ENCODE measurements around the gene FOSL1. TPM values are rescaled to one million over a fixed set of nuclear protein-coding genes. Genes with fewer than 3 reads are reported as not detected.
A peak's percentile ranks its signal among the peaks of the same experiment; 100 is the strongest.

FOSL1 gene
- total RNA-seq, 1 donor from 2014 or later = 0.53 TPM

DNA sequence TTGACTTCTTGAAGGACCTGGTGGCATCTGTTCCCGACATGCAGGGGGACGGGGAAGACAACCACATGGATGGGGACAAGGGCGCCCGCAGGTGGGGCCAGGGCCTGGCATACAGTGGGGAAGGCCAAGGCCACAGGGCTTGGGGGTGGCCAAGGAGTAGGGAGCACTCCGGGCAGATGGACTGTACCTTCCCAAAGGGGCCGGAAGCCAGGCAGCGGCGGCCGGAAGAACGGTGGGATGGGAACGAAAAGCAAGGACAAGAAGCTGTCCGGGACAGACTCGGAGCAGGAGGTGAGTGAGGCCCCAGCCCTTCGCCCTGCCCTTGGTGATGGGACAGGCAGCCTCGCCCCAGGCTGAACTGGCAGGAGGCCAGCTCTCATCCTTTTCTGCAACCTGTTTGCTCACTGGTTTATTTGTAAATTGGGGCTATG is 20.2 kb upstream of the FOSL1 start:
- no peak for ATAC-seq
- no peak for DNase-seq (ENCODE audit: low spot score)

DNA sequence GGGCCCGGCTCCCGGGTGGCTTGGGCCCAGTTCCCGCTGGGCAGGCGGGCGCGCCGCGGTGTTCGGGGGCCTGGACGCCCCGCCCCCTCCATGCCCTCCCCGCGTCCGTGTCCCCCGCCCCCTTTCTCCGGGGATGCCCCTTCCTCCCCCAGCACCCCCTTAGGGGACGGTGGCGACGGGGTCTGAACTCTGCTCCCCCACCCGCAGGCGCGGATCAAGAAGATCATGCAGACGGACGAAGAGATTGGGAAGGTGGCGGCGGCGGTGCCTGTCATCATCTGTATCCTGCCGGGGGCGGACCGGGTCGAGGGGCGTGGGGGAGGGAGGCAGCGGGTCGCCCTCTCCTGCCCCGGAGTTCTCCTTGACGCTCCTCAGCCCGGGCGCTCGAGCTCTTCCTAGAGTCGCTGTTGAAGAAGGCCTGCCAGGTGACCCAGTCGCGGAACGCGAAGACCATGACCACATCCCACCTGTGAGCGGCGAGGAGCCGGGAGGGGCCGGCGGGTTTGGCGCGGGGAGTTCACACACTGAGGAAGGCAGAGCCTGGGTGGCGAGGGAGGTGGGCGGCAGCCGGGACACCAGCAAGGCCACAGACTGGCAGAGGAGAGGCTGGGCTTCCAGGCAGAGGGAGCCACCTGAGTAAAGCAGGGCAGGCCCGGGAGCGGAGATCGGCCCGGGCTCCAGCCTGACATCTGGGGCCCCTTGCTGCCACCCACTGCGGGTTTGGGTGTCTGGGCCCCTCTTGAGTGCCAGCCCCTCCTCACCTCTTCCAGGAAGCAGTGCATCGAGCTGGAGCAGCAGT is 19.6 kb upstream of the FOSL1 start:
- DNase-seq (ENCODE audit: low spot score) = peak; percentile 63
- ATAC-seq = peak; percentile 55

GRCh38 chr11:65919141-65919572 is 19.0 kb upstream of the FOSL1 start, which contains the start of gene DRAP1:
Gene DRAP1, plus strand, starts transcription at chr11:65919426. Its CDS starts 76 bp downstream, at chr11:65919502.
- ATAC-seq = peak; percentile 92
- peak; percentile 99 for DNase-seq (ENCODE audit: low spot score)

- no peak for DNase-seq (ENCODE audit: low spot score)
- ATAC-seq = no peak
Observed at GRCh38 chr11:65918211-65919140, 18.3 kb upstream of the FOSL1 start, which contains the start of gene C11orf68. Gene C11orf68, minus strand, starts transcription at chr11:65919062. Its CDS starts 31 bp downstream, at chr11:65919031.

DNA sequence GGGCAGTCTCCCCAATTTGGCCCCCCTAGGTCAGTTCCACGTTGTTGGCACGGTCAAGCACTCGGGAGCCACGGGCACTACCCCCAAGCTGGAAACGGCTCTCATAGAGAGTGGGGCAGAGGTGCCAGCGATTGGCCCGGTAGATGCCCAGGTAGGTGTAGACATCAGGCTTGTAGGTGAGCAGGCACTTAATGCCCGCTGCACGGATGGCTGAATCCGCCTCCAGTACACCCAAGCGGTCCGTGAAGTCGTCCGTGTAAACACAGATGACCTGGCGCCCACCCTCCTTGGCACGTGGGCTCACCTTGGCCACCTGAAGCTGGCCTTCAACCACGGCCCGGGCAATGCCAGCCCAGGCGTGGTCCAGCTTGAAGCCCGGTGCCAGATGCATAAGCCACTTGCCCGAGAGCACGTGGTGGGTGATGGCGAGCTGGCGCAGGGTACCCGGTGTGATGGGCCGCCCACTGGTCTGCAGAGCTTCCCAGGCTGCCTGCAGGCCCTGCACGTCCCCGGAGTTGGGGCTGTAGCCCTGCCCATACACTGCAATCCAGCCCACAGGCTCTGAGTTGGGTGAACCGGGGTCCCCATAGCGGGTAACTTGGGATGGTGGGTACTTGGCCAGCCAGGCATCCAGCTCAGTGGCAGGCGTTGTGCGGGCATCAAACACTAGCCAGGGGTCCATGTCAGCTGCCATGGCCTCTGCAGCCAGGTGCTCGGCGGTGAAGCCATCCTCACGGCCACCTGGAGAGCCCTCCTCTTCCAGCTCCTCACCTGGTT is 17.4 kb upstream of the FOSL1 start:
- no peak for DNase-seq (ENCODE audit: low spot score)
- ATAC-seq = no peak

DNA sequence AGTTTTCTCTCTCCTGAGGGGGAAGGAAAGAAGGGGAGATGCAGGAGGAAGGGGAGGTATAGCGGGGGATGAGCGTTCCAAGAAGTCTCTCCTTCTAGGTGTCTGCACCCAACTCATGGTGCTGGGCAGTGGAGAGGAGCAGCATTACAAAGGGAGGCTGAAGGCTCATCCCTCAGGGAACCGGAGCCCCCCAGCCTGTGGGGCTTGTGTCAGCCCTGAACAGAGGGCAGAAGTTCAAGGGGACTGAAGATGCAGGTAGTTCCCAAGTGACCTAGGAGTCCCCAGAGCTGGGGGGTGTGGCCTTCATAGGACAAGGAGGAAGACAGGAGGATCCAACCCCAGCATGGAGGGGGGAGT is 16.9 kb upstream of the FOSL1 start:
- ATAC-seq (no peak), DNase-seq (ENCODE audit: low spot score) (no peak)

DNA sequence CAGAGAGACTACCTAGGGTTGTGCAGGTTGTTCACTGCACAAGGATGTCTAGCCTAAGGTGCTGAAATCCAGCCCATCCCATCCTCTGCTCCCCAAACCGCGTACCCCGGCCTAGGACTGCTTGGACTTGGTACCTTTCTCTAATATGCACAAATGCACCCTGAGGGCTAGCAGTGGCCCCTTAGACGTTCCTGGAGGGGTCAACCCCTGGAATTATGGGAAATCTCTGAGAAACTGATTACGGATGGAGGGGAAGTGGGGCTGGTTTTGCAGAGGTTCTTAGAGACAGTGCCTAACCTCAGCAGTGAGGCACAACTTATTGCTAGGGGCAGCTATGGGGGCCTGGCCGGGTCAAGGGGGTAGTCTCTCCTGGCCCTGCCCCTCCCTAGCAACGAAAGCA is 16.2 kb upstream of the FOSL1 start:
- DNase-seq (ENCODE audit: low spot score) (no peak), ATAC-seq (no peak)

DNA sequence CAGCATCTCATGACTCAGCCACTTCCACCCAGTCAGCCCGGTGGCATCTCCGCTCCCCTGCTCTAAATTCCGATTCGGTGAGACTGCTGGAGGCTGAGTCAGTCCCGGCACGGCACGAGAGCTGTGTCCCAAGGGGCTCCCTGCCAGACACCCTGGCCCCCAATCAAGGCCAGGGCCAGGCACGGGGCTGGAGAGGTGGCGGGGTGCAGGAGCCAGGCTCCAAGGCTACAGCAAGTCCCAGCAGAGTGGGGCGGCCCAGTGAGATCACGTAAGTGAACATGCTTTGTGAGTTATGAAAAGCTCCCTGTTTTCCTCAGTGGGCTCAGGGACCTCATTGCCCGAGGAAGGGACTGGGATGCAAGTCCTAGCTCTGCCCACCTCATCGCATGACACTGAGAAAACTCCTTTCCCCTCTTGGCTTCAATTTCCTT is 15.6 kb upstream of the FOSL1 start:
- ATAC-seq (no peak), DNase-seq (ENCODE audit: low spot score) (no peak)

- DNase-seq (ENCODE audit: low spot score) (no peak), ATAC-seq (no peak)
Observed at GRCh38 chr11:65915101-65915820, 15.1 kb upstream of the FOSL1 start.

- no peak for ATAC-seq
Observed at GRCh38 chr11:65912845-65913244, 12.7 kb upstream of the FOSL1 start.

DNA sequence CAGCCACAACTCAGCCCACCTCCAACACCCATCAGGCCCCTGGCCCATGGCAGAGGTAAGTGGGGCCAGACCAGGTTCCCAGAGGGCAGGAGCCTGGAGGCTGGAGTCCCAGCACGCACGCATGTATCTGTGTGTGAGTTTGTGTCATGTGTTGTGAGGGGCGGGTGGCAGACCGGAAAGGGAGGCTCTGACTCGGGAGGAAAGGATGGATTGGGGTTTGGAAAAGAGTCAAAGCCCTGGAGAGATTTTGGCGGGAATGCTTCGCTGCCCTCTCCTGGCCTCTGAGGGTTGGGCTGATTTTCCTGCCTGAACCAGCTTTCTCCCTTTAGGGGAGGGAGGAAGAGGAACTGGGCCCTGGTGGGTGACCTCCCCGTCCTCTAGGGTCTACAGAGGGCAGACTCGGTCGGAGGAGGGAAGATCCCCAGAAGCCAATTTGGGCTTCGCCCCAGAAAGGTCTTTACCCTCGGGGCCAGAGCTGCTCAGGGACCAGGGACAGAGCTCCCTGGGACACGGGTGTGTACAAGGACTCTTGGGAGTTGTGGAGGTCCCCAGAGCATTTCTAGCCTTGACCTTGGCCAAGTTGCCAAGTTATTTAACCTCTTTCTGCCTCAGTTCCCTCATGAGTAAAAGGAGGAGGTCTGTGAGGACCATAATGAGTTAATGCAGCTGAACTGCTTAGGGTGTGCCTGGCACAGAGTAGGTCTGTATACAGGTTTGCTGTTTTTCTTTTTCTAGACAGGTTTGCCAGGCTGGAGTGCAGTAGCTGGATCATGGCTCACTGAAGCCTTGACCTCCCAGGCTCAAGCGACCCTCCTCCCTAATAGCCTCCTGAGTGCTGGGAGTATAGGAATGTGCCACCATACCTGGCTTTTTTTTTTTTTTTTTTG is 11.7 kb upstream of the FOSL1 start:
- no peak for DNase-seq (ENCODE audit: low spot score)

More at GRCh38 chr11:65912845-65913244, 12.7 kb upstream of the FOSL1 start:
- DNase-seq (ENCODE audit: low spot score) = no peak

DNA sequence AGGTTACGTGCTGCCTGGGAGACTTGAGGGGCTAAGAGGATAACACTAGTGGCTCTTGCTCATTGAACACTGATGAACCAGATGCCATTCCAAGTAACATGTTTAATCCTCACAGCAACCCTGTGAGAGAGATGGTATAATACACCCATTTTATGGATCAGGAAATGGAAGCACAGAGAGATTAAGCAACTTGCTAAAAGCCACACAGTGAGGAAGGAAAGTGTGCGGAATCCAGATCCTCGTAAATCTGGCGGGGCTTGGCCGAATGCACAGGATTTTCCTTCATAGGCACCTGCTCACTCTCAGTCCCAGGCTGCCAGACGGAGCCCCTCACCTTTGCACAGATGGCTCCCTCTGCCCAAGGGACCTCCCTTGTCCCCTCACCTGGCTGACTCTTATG is 7.7 kb upstream of the FOSL1 start:
- ATAC-seq = no peak
- no peak for DNase-seq (ENCODE audit: low spot score)

More for the DNA sequence above, 11.7 kb upstream of the FOSL1 start:
- peak; percentile 66 for ATAC-seq

DNA sequence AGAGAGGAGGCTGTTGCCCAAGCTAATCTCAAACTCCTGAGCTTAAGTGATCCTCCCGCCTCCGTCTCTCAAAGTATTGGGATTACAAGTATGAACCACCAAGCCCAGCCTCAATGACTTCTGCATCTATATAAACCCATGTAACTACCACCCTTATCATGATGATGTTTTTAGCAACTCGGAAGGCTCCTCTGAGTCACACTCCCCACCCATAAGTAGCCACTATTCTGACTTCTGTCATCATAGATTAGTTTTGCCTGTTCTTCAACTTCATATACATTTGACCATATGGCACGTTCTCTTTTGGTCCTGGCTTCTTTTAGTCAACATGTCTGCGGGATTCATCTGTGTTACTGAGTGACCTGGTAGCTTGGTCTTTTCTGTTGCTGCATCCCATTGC is 6.4 kb upstream of the FOSL1 start:
- DNase-seq (ENCODE audit: low spot score) = no peak
- ATAC-seq = no peak

- DNase-seq (ENCODE audit: low spot score) (no peak), ATAC-seq (no peak)
Observed at GRCh38 chr11:65903715-65904114, 3.5 kb upstream of the FOSL1 start.

DNA sequence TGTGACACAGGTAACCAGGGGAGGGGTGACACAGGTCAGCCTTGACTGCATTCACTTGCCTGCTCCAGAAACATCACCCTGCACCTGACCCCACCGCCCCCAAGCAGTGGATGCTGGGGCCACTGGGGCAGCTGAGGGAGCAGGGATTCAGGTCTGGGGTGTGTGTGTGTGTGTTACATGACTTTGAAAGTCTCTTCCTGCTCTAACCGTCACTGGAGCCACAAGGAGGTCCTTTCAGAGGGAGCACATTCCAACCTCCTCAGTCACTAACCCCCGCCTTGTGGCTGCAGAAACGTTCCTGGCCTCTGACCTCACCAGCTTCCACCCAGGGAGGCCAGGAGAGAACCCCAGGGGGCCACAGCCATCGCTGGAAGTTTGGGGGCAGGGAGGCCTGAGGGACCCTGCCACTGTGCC is 2.9 kb upstream of the FOSL1 start:
- DNase-seq (ENCODE audit: low spot score) = no peak
- no peak for ATAC-seq

DNA sequence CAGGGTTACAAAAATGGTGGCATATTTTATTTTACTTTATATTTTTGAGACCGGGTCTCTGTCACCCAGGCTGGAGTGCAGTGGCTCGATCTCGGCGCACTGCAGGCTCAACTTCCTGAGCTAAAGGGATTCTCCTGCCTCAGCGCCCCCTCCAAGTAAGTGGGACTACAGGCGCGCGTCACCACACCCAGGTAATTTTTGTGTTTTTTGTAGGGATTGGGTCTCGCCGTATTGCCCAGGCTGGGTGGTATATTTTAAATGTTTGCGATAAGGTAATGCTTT is 652 bp upstream of the FOSL1 start:
- ATAC-seq (no peak), DNase-seq (ENCODE audit: low spot score) (no peak)

- DNase-seq (ENCODE audit: low spot score) = no peak
Observed at GRCh38 chr11:65899356-65900124, 648 bp downstream of the FOSL1 start.

GRCh38 chr11:65898656-65899355 is 1.4 kb downstream of the FOSL1 start:
- ATAC-seq = no peak

More at GRCh38 chr11:65899356-65900124, 648 bp downstream of the FOSL1 start:
- ATAC-seq = peak; percentile 28

More at GRCh38 chr11:65898656-65899355, 1.4 kb downstream of the FOSL1 start:
- DNase-seq (ENCODE audit: low spot score) = no peak
